Adrenal gland (tissue), 5 donors: ENCODE results near the gene HPSE2.

Experiments
- CTCF ChIP-seq, 6 experiments: fragments of 450-650 bp in 4 of 6; fragments of 200-600 bp in 2 of 6; sonication (generic) in 1 of 6; IDR thresholded peaks; 1 replicate in 5 of 6; 2 replicates in 1 of 6; pipeline versions ENCODE4 v1.5.1 to v1.8.0; 2016 to 2021; ENCODE audit warnings: antibody characterized with exemption in 6 of 6, mild to moderate bottlenecking in 2 of 6, moderate library complexity in 1 of 6
- POLR2A ChIP-seq, 2 donors: fragments of 450-650 bp; IDR thresholded peaks; one replicate each; pipeline ENCODE4 v1.6.1; 2017; ENCODE audit warnings: antibody characterized with exemption in 2 of 2, mild to moderate bottlenecking in 2 of 2, moderate library complexity in 1 of 2
- donor health status: DM: no; HTN: no; CAD: no.

GRCh38 chr10:98620503-98620902 is 615.1 kb downstream of the HPSE2 start:
- TF ChIP-seq CTCF (IDR thresholded peaks at IDR 0.05) (no peak), POLR2A (IDR thresholded peaks at IDR 0.05) (no peak)
